Right cardiac atrium (tissue), 5 donors: ENCODE measurements around the gene LNPEP. TPM values are rescaled to one million over a fixed set of nuclear protein-coding genes. Genes with fewer than 3 reads are reported as not detected.

Experiments used
- ATAC-seq, 2 donors: fragments of 200-7000 bp; cut with Tn5 transposase; one replicate each; pipeline versions ENCODE4 v1.8.0 to v1.9.1; 2020; ENCODE audit warnings: moderate library complexity in 2 of 2, mild to moderate bottlenecking in 1 of 2
- DNase-seq, 3 donors: peaks; one replicate each; pipeline ENCODE4 v3.0.0-alpha.2; 2020
- H3K27ac ChIP-seq: one replicate; pipeline ENCODE4 v1.5.1; 2013; ENCODE audit warnings: mild to moderate bottlenecking, low read length, control low read depth, moderate library complexity
- H3K27me3 ChIP-seq: one replicate; pipeline ENCODE4 v1.6.1; 2013; ENCODE audit not compliant: control insufficient read depth, insufficient read depth
- H3K4me1 ChIP-seq: one replicate; pipeline ENCODE4 v1.6.1; 2013; ENCODE audit warnings: low read length; ENCODE audit not compliant: control insufficient read depth, insufficient read depth
- H3K4me3 ChIP-seq: one replicate; pipeline ENCODE4 v1.5.1; 2013; ENCODE audit warnings: low read length, control low read depth
- H3K9me3 ChIP-seq: one replicate; pipeline ENCODE4 v1.6.1; 2013; ENCODE audit warnings: low read length; ENCODE audit not compliant: control insufficient read depth
- WGBS: extraction: QIAGEN DNeasy Blood & Tissue Kit; methylation state at CpG from one replicate; pipeline ENCODE4 v1.1.7; 2013; 5-methylcytosine and 5-hydroxymethylcytosine counted together
- intact Hi-C, 4 donors: fragments of 100-400 bp; cut with DNase I; formaldehyde crosslinking; loops; one replicate each; pipeline versions ENCODE4 v1.11.0 to v1.14.0; 2022 to 2023
- polyA plus RNA-seq: library from polyadenylated mRNA; stranded (reverse); fragments of 200-250 nt; gene quantifications from one replicate; pipeline ENCODE4 v1.2.3, GENCODE V29; 2013
- total RNA-seq, 4 donors: library from RNA; stranded (reverse); fragmentation: NEBNext Ultra II Directional; extraction: Animal tissue kit (Norgen Biotek cat#: 25700); gene quantifications; one replicate each; pipeline ENCODE4 v1.2.1, GENCODE V29; 2021
- donor health status: healthy with polysubstance abuse.
- donor health status: DM: no; HTN: yes; CAD: no.
- donor health status: DM: no; HTN: no; CAD: no.
- donor health status: DM: no; HTN: yes; CAD: no; lungs with severe emphysema.
- donor health status: DM: yes; HTN: yes; CAD: no.

Gene LNPEP
- total and polyA plus RNA-seq, 5 donors = 15.7 to 70.1 (median 58.6) TPM

DNA sequence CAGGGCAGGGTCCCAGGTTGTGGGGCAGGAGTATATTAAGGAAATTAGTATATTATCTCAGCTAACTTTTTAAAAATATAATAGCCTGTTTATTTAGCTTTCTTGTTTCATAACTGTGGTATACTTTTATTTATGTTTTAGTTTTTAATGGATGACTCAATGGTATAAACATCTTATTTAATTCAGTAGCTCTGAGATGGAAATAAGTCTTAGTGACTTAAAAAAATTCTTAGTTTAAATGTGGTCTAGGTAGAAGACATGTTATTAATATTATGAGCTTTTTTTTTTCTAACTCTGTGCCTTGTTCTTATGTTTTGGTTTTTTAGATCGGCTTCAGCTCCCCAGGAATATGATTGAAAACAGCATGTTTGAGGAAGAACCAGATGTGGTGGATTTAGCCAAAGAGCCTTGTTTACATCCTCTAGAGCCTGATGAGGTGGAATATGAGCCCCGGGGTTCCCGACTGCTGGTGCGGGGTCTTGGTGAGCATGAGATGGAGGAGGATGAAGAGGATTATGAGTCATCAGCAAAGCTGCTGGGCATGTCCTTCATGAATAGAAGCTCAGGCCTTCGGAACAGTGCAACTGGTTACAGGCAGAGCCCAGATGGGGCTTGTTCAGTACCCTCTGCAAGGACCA, 43.1 kb downstream of the LNPEP start:
- no peak overlapping the region for H3K27ac ChIP-seq
- ATAC-seq = no peak
- H3K9me3 ChIP-seq = no peaks in the 10 kb centered on the region
- intact Hi-C loops = loop anchor here in 1 of 4 donors (5.0 kb wide), 1 partner anchor 42 kb away; the partner anchor contains the start of gene LNPEP
- peaks cover 3% of the 10 kb centered on the region for H3K4me1 ChIP-seq
- WGBS = 98% methylated on average over 5 of the region's 5 CpGs
- H3K27me3 ChIP-seq = no peaks in the 10 kb centered on the region
- DNase-seq = no peak
- no peak overlapping the region for H3K4me3 ChIP-seq

DNA sequence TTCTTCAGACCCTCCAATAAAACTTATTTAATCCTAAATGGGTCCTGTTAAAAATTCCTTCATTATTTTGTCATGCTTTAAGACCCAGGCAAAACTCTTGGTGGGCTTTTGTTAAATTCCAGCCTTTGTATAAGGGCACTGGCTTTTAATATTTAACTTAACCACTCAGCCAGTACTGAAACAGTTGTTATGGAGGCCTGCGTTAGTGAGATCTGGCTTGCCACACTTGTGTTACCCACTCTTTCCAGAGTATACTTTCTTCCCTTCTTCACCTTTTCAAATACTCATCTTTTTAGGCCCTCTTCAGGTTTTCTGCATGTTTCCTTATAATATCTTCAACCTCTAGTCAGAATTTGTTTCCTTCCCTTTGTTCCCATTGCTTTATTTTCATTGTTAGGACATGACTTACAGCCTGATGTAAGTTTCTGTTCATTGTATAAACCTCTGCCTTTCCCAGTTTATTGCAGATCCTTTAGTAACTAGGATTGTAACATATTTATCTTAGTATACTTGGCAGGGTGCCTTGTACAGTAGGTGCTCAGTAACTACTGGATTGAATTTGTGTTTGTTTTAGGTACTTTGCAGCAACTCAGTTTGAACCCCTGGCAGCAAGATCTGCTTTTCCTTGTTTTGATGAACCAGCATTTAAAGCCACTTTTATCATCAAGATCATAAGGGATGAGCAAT, 48.8 kb downstream of the LNPEP start:
- Histone ChIP-seq H3K9me3 (no peaks in the 10 kb centered on the region), H3K4me1 (no peaks in the 10 kb centered on the region), H3K4me3 (no peak overlapping the region), H3K27ac (no peak overlapping the region), H3K27me3 (no peaks in the 10 kb centered on the region)
- WGBS = 91% methylated on average over 1 of the region's 1 CpG
- ATAC-seq = no peak
- DNase-seq = no peak
- intact Hi-C loops = no loop called here

GRCh38 chr5:96986450-96986849, 50.6 kb downstream of the LNPEP start:
- 86% methylated on average over 3 of the region's 3 CpGs for WGBS
- no peak for ATAC-seq
- H3K9me3 ChIP-seq = no peaks in the 10 kb centered on the region
- no peak overlapping the region for H3K27ac ChIP-seq
- no peak overlapping the region for H3K4me3 ChIP-seq
- intact Hi-C loops = no loop called here
- no peaks in the 10 kb centered on the region for H3K4me1 ChIP-seq
- DNase-seq = no peak
- no peaks in the 10 kb centered on the region for H3K27me3 ChIP-seq

DNA sequence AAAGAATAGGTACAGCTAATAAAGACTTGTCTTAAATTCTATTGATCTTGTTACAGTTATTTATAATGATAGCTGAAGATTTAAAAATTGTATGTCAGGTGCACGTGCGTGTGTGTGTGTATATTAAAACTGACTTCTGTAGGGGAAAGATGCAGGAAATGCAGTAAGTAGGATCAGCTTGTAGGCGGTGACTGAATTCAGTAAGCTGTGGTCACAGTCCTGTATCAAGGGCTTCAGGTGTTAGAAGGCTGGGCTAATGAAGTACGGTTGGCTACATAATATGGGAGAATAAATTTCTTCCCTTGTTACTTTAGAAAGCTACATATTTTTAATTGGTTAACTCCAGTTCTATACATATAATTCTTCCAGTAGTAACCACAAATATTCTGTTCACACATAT, 54.2 kb downstream of the LNPEP start:
- DNase-seq = no peak
- Histone ChIP-seq H3K9me3 (no peaks in the 10 kb centered on the region), H3K4me1 (no peaks in the 10 kb centered on the region), H3K4me3 (no peak overlapping the region), H3K27me3 (no peaks in the 10 kb centered on the region), H3K27ac (no peak overlapping the region)
- WGBS = 95% methylated on average over 4 of the region's 4 CpGs
- ATAC-seq = no peak
- intact Hi-C loops = loop anchor here in 1 of 4 donors (10.0 kb wide), 1 partner anchor 175 kb away; no protein-coding TSS in a partner anchor

- no peak overlapping the region for H3K27ac ChIP-seq
- ATAC-seq = no peak
- intact Hi-C loops = loop anchor here in 1 of 4 donors (10.0 kb wide), 1 partner anchor 173 kb away; no protein-coding TSS in a partner anchor
- no peak for DNase-seq
- no peaks in the 10 kb centered on the region for H3K4me1 ChIP-seq
- no peaks in the 10 kb centered on the region for H3K27me3 ChIP-seq
- no peak overlapping the region for H3K4me3 ChIP-seq
- H3K9me3 ChIP-seq = no peaks in the 10 kb centered on the region
These were observed 55.8 kb downstream of the LNPEP start for GRCh38 chr5:96991708-96992107.

DNA sequence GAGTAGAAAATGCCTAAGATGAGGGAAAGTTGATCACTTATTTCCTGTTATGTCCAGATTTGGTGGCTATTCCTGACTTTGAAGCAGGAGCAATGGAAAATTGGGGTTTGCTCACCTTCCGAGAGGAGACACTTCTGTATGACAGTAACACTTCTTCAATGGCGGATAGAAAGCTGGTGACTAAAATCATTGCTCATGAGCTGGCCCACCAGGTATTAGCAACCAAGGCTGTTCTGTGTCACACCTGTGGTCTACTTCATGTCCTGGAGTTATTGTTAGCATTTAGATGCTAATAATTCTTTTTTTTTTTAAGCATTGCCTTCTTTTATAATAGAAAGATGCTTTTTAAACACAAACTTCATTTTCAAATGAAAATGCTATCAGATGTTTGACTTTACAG, 57.9 kb downstream of the LNPEP start:
- intact Hi-C loops = loop anchor here in 1 of 4 donors (10.0 kb wide), 1 partner anchor 171 kb away; no protein-coding TSS in a partner anchor
- H3K27me3 ChIP-seq = no peaks in the 10 kb centered on the region
- H3K9me3 ChIP-seq = no peaks in the 10 kb centered on the region
- DNase-seq (no peak), ATAC-seq (no peak)
- no peak overlapping the region for H3K27ac ChIP-seq
- no peaks in the 10 kb centered on the region for H3K4me1 ChIP-seq
- H3K4me3 ChIP-seq = no peak overlapping the region
- 95% methylated on average over 2 of the region's 2 CpGs for WGBS

DNA sequence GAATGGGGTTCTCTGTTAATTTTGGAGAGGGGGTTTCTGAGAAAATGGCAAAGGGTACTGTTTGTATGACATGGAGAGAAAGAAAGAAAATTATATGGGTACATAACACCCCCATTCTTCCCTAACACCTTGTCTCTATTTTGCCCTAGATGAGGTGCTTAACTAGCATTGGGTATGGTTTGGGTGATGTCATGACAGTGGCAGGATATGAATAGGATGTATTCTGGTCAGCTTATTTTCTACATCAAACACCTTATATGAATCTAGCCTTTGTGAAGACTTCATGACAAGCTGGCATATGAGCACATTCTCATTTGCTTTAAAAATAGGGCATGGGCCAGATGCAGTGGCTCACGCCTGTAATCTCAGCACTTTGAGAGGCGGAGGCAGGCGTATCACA, 58.6 kb downstream of the LNPEP start:
- Histone ChIP-seq H3K9me3 (no peaks in the 10 kb centered on the region), H3K27ac (no peak overlapping the region), H3K4me3 (no peak overlapping the region), H3K4me1 (no peaks in the 10 kb centered on the region), H3K27me3 (no peaks in the 10 kb centered on the region)
- WGBS = 70% methylated on average over 3 of the region's 3 CpGs
- ATAC-seq (no peak), DNase-seq (no peak)
- intact Hi-C loops = loop anchor here in 1 of 4 donors (10.0 kb wide), 1 partner anchor 170 kb away; no protein-coding TSS in a partner anchor

- intact Hi-C loops = loop anchor here in 1 of 4 donors (10.0 kb wide), 1 partner anchor 169 kb away; no protein-coding TSS in a partner anchor
- Histone ChIP-seq H3K27ac (no peak overlapping the region), H3K4me3 (no peak overlapping the region), H3K4me1 (no peaks in the 10 kb centered on the region), H3K9me3 (no peaks in the 10 kb centered on the region), H3K27me3 (no peaks in the 10 kb centered on the region)
- DNase-seq (no peak), ATAC-seq (no peak)
- WGBS = 84% methylated on average over 3 of the region's 3 CpGs
These were observed 59.5 kb downstream of the LNPEP start for GRCh38 chr5:96995419-96995818.

GRCh38 chr5:96997265-96997859, 61.5 kb downstream of the LNPEP start:
- no peak overlapping the region for H3K27ac ChIP-seq
- no peaks in the 10 kb centered on the region for H3K27me3 ChIP-seq
- H3K9me3 ChIP-seq = no peaks in the 10 kb centered on the region
- WGBS = 55% methylated on average over 2 of the region's 2 CpGs
- no peak overlapping the region for H3K4me3 ChIP-seq
- ATAC-seq = no peak
- intact Hi-C loops = loop anchor here in 1 of 4 donors (10.0 kb wide), 1 partner anchor 167 kb away; no protein-coding TSS in a partner anchor
- H3K4me1 ChIP-seq = no peaks in the 10 kb centered on the region
- no peak for DNase-seq

DNA sequence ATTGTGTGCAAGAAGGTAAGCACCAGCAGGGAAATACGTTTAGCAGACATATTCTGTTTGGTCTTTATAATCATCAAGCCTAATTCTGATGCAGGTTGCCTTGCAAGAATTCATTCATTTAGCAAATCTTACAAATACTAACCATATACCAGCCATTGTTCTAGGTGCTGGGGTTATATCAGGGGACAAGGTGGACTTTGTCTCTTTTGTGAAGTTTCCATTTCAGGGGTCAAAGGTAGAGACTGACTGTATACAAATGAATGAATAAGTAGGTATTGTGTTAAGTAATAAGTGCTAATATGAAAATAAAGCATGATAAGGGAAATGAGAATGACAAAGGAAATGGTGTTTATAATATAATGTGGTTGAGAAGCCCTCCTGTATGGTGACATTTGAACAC, 64.0 kb downstream of the LNPEP start:
- intact Hi-C loops = loop anchor here in 2 of 4 donors (10.0 kb wide), 3 partner anchors 125 to 165 kb away; partner anchors contain the start of genes ERAP2 (in 1 of the 2) and LIX1 (in 1 of the 2)
- ATAC-seq = no peak

GRCh38 chr5:97000391-97000790, 64.5 kb downstream of the LNPEP start:
- no peak overlapping the region for H3K27ac ChIP-seq
- H3K4me1 ChIP-seq = no peaks in the 10 kb centered on the region
- 82% methylated on average over 3 of the region's 3 CpGs for WGBS
- ATAC-seq (no peak), DNase-seq (no peak)
- H3K9me3 ChIP-seq = no peaks in the 10 kb centered on the region
- intact Hi-C loops = loop anchor here in 2 of 4 donors (10.0 kb wide), 2 partner anchors 126 to 144 kb away; partner anchors contain the start of genes ERAP2 (in 1 of the 2) and LIX1 (in 1 of the 2)
- H3K27me3 ChIP-seq = no peaks in the 10 kb centered on the region
- no peak overlapping the region for H3K4me3 ChIP-seq

More for the DNA sequence above, 64.0 kb downstream of the LNPEP start:
- H3K27ac ChIP-seq = no peak overlapping the region
- 78% methylated on average over 1 of the region's 1 CpG for WGBS
- H3K9me3 ChIP-seq = no peaks in the 10 kb centered on the region
- H3K27me3 ChIP-seq = no peaks in the 10 kb centered on the region
- no peak for DNase-seq
- H3K4me1 ChIP-seq = no peaks in the 10 kb centered on the region
- no peak overlapping the region for H3K4me3 ChIP-seq
